GM15510 (cell line): ENCODE measurements around the gene LHPP.

Experiments
- POLR2A ChIP-seq: IDR thresholded peaks from 3 replicates; pipeline ENCODE4 v1.6.1; 2011; ENCODE audit warnings: borderline replicate concordance; ENCODE audit not compliant: insufficient read length; ENCODE audit errors: extremely low read depth

Gene LHPP

DNA sequence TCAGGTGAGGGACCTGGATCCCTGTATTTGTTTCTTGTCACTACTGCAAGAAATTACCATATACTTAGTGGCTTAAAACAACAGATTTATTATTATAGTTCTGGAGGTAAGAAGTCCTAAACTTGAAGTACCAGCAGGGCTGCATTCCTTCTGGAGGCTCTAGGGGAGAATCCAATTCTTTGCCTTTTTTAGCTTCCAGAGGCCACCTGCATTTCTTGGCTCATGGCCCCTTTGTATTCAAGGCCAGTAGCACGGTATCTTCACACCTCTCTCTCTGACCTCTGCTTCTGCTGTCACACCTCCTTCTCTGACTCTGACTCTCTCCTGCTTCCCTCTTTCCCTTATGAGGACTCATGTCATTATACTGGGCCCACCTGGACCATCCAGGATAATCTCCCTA, 2.2 kb upstream of the LHPP start:
- no peak for TF ChIP-seq POLR2A

DNA sequence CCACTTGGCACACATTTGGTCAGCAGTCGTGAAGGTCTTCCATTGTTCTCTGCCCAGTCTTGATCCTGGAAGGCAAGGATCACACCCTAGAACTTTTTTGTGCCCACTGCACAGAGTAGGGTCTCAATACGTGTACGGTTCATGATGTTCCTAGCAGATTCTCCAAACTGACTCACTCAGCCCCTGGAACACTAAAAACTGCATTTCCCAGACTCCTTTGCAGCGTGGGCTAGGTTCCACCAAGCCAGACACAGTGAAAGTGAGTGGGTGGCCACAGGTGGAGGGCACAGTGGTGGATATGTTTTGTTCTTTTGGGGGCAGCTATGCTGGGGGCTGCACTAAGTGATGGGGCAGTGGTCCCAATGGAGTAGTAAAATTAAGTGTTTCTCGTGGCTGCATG, 1.5 kb upstream of the LHPP start:
- TF ChIP-seq POLR2A = no peak

DNA sequence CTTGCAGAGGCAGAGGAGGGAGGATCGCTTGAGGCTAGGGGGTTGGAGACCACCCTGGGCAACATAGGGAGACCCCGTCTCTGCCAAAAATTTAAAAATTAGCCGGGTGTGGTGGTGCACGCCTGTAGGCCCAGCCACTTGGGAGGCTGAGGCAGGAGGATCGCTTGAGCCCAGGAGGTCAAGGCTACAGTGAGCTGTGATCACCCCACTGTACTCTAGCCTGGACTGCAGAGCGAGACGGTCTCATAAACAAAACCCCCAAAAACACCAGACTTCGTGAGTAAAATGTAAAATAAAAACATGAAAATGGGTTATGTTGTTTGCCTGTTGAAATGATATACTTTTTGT, 699 bp downstream of the LHPP start:
- no peak for TF ChIP-seq POLR2A

DNA sequence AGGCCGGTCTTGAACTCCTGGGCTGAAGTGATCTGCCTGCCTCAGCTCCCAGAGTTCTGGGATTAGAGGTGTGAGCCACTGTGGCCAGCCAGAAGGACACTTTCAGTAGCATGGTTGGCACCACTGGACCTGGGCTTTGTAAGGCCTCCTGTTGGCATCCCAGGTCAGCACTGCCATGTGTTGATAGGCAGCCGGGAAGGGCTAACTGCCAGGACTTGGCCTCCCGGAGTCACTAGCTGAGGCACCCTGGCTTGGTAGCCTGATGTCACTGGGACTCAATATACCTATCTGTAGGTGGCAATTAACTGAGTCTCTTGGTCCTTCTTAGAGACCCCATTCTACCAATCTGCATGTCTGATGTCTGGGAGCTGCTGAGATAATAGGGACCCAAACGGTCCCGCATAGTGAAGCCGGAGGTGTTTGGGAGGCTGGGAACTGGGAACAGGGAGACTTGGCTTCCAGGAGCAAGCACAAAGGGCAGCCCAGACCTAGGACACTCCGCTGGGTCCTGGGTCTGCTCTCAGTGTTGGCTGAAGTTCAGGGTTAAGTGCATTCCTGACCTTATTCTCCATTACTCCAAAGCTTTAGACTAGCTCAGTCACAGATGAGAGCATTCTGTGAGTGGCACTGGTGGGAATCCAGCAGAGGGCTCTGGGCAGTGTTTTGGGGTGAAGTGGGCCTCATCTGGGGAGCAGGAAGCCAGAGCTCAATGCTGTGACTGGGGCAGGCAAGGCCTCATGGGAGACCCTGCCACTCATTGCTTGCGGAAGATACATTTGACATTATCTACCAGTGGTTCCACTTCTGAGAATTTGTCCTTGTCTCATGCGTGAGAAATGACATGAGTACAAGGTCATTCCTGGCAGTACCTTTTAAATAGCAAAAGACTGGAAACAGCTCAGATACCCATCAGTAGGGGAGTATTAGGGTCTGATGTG, 2.7 kb downstream of the LHPP start:
- TF ChIP-seq POLR2A = no peak

DNA sequence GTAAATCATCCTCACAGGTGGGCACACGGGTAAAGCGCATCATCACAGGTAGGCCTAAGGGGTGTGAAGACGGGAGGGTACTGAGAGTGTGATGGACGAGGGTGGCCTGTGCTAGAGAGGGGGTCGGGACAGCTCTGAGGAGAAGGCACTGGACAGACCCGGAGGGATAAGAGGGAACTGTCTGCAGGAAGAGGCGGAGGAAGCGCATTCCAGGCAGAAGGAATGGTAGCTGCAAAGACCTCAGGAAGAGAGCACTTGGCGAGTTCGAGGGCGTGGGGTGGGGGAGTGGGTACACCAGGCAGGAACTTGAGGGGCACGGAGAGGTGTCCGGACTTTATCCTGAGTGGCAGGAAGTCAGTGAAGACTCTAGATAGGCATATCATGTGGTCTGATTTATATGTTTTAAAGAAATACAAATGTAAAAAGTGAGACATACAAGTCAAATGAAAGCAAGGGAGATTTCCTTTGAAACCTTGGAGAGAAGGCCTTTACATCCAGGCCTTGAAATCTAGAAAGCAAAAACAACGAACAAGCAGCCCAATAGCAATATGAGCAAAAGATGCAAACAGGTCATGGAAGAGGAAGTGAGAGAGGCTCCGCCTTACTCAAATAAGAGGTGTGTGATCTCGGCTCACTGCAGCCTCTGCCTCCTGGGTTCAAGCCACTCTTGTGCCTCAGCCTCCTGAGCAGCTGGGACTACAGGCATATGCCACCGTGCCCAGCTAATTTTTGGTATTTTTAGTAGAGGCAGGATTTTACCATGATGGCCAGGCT, 3.6 kb downstream of the LHPP start:
- no peak for TF ChIP-seq POLR2A

DNA sequence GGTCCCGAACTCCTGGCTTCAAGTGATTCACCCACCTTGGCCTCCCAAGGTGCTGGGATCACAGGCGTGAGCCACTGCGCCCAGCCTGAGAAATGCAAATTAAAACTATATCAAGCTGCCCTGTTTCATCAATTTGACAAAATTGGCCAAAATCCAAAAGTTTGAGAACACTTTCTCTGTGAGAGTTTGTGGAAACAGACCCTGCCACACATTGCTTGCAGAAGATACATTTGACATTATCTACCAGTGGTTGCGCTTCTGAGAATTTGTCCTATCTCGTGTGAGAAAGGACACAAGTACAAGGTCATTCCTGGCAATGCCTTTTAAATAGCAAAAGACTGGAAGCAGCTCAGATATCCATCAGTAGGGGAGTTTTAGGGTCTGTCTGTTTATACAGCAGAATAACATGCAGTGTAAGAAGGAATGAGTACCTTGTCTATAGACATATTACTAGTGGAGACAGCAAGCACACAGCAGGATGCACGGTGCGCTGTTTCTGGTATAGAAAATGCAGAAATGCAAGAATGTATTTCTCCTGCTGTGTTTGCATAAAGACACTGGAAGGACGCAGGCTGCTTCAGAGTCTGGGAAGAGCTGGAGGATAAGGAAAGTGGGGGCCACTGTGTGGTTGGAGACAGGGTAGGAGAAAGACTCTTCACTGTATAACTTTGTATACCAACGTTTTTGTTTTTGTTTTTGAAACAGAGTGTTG, 4.3 kb downstream of the LHPP start:
- TF ChIP-seq POLR2A = no peak

DNA sequence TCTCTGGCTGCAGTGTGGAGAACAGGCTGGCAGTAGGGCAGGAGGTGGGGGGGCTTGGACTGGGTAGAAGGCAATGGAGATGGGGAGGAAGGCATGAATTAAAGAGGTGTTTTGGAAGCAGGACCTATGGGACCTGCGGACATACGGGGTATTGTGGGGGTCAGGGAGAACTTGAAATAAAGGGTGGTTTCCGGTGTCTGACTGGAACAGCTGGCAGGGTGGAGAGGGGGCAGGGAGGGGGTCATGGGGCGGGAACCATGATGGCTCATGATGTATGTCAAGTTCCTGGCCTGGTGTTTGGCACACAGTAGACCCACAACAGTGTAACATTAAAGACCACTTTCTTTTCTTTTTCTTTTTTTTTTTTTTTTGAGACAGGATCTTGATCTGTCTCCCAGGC, 5.5 kb downstream of the LHPP start:
- no peak for TF ChIP-seq POLR2A

DNA sequence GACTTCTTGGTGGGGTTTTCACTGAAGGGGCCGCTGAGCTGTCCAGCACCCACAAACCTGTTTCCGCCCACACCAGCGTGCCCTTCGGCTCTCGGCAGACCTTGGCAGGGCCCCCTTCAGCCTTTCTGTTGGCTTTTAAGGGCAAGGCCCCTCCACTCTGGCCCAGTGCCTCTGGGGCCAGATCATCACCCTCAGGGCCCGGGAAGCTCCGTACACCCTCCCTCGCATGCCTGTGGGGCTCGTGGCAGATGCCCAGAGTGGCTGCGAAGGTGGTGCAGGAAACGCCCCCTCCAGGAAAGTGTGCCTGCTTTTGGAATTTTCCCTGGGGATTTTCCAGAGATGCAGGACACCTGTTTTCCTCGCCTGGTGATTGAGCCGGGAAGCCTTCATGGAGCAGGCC, 7.0 kb downstream of the LHPP start:
- no peak for TF ChIP-seq POLR2A

DNA sequence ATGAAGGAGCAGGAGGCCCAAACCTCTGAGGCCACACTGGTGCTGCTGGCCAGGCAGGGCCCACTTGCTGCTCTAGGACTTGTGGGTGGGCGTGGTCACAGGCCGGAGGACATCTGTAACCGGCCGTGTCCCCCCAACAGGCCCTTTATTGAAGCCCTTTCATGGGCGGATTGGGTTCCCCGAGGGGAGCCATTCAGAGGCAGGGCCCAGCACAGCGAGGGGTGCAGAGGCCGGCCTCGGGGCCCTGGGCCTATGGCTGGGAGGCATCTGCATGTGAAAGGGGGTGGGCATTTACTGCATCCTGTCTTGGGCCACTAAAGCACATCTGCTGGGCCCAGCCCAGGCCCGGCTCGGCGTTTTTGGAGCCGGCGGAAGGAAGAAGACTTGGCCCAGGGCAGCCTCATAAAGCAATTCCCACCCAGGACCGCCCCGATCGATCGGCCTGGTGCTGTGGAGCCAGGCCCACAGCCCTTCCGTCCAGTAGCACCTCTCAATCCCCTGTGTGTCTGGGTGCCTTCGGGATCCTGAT, 8.4 kb downstream of the LHPP start:
- TF ChIP-seq POLR2A = no peak

DNA sequence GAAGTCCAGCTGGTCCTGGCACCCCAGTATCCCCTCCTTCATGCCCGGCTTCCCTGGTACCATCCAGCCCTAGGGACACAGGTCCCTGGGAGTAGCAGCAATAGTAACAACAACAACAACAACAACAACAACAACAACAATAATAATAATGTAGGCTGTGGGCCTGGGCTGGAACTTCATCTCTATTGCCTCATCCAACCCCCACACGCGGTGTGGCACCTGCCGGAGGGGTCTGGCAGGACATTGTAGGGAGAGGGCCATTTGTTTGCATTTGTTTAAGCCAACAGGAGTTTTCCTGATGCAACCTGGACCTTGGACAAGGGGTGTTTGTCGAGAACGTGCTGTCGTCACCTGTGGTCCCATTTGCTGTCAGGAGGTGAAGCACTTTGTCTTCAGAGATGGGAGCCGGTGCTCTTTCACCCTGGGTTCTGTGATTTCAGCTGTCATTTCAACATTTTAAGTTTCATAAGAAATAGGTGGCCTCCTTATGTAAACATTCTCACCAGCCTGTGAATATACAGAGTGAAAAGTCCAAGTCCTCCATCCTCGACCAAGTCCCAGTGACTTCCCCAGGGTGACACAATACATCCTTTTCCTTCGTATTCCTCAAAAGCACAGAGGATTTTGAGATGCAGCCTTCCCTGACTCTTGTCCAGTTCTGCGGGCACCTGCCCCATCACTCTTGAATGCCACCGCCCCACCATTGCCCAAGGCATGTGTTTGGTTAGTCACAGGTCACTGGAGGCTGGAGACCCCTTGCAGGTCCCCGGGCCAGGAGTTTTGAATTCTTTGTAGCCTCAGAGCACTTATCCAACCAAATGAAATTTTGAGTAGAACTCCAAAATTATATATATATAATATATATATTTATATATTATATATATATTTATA, 9.2 kb downstream of the LHPP start:
- no peak for TF ChIP-seq POLR2A

DNA sequence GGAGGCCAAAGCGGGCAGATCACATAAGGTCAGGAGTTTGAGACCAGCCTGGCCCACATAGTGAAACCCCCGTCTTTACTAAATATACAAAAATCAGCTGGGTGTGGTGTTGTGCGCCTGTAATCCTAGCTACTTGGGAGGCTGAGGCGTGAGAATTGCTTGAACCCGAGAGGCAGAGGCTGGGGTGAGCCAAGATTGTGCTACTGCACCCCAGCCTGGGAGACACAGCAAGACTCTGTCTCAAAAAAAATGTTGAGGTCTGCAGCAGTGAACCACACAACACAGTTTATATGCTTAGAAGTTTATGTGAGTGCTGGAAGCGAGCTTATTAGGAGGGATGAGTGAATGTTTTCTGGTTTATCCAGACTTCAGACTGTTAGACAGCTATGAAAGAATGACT, 10.4 kb downstream of the LHPP start:
- no peak for TF ChIP-seq POLR2A

DNA sequence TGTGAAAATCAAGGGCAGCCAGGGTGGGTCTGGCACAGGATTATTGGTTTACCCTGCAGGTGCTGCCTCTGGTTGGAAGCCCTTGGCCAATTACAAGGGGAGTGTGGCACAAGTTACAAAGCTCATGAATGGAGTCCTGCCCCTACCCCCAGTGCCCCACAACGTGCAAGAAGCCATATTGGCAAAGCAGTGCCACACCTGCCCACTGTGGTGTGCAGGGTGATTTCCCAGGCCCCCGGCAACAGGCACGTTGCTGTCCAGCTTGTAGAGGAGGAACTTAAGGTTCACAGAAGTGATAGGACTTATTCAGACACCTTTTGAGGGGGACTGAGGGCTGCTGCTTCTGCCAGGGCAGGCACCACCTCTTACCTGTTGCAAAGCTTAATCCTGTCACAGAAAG, 11.4 kb downstream of the LHPP start:
- TF ChIP-seq POLR2A = no peak

DNA sequence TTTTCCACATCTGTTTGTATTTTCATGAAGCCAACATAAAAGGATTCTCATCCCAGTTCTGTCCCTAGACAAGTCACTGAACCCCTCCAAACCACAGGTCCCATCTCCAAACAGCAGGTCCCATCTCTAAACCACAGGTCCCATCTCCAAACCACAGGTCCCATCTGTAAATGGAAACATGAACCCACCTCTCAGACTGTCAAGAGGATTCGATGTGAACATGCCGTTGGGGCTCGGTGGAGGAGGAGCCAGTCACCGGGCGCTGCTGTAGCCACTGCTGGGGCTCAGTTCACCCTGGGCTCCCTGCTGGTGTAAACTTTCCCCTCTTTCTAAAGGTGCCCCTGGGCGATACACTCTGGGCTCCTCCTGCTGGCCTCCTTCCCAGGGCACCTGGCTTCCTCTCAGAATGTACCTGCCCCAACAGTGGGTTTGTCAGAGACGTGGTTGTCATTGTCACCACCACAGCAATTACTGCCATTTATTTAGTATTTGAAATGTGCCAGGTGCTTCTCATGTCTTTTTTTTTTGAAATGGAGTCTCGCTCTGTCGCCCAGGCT, 13.0 kb downstream of the LHPP start:
- no peak for TF ChIP-seq POLR2A

DNA sequence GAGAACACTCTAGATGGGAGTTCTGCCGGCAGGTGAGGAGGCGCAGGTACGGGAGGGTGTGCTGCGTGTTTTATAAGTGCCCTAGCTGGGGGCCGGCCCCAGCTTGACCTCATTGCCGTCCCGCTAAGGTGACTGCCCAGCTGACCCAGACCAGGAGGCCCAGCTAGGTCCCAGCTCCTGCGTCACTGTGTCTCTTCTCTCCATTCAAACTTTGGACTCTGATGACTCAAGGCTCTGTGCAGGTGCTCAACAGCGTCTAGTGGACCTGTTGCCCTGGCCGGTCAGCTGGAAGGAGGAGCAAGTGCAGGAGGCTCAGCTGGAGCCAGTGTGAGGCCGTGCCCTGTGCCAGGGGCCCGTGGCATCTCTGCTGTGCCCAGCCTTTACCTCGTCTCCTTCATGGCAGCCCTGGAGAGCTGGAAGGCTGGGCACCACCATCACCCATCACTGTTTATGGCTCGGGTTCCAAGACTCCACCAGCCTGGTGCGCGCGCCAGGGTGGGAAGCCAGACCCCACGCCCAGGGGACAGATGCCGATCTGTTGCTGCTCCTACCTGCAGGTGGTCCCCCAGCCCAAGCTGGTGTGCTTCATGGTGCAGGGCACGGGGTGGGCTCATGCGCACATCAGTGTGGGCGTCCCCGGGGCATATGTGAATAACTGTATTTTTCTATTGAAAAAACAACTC, 14.6 kb downstream of the LHPP start:
- TF ChIP-seq POLR2A = no peak
